GM23248 (cell line): ENCODE data around the gene MADCAM1.

Experiments used
- EZH2 ChIP-seq: fragments of 200-600 bp; sonication (generic); IDR thresholded peaks from 2 replicates; pipeline ENCODE4 v1.6.1; 2018; ENCODE audit warnings: antibody characterized with exemption, mild to moderate bottlenecking; ENCODE audit not compliant: insufficient read depth, poor library complexity, severe bottlenecking
- EZH2phosphoT487 ChIP-seq: fragments of 200-600 bp; sonication (generic); IDR thresholded peaks from 2 replicates; pipeline ENCODE4 v1.6.1; 2018; ENCODE audit warnings: antibody characterized with exemption, moderate library complexity, mild to moderate bottlenecking, low read depth; ENCODE audit not compliant: insufficient read depth

DNA sequence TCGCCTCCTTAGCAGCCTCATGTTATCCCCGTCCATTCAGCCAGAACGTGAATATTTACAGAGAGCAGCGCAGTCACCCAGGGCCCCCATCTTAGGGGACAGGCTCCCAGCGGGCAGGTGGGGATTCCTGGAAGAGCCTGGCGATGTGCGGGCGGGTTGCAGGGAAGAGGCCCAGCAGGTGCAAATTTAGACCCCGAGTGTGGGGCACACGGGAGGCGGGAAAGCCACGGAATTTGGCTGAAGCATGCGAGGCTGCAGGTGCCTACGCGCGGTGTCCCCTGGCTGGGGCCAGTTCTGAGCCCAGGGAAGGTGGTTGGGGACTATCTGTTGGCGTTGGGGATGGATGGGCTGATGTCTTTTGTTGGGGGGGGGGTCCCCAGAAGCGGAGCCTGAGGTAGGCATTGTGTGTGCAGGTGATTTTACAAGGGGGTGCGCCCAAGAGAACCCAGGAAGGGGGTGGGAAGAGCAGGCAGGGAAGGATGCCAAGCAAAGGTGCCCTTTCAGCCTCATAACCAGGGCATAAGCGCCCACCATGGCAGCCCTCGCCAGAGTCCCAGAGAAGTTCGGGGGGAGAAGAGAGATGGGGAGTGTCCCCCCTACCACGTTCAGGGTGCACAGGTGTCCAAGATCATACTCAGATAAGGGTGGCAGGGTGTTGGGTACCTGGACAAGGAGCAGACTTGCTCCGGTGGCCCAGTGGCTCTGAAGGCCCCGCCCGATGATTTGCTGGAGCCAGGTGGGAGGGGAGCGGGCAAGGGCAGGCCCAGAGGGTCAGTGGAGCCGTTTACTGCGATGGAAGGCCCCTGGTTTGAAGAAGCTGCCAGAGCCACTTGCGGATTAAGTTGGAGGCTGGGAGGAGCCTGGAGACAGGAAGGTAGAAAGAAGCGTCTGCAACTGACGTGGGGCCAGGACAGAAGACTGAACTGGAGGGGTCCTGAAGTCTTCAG, 12.2 kb downstream of the MADCAM1 start:
- TF ChIP-seq EZH2phosphoT487: no peak
- no peak for TF ChIP-seq EZH2
